Measurements from ENCODE around the gene PTOV1.
A peak's percentile ranks its signal among the peaks of the same experiment; 100 is the strongest.

Gene PTOV1

DNA sequence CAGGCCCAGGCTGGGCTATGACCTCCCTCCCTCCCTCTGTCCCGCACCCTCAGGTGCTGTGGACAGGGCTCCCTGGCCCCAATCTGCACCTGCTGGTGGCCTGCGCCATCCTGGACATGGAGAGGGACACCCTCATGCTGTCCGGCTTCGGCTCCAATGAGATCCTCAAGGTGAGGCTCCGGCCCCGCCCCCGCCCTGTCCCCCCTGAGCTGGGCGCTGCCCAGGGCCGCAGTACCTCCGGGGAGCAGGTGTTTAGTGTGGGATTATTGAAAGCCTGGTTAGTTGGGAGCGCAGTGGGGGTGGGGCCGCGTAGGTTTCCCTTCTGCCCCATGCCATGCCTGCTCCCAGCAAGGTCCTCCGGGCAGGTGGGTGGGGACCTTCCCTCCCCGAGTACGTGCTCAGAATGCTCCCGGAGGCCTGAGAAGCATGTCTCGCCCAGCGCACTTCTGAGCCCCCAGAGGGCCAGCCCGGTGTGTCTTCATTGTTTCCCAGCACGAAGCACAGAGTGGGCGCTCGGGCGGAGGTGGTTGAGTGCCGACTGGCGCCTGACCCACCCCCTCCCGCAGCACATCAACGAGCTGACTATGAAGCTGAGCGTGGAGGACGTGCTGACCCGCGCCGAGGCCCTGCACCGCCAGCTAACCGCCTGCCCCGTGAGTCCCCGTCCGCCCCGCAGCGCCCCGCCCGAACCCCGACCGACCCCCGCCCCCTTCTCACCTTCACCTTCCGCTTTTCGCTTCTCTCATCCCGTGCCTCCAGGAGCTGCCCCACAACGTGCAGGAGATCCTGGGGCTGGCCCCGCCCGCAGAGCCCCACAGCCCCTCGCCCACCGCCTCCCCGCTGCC lies 36.9 kb downstream of the PTOV1 start:
- TF ChIP-seq, protein P1, sequence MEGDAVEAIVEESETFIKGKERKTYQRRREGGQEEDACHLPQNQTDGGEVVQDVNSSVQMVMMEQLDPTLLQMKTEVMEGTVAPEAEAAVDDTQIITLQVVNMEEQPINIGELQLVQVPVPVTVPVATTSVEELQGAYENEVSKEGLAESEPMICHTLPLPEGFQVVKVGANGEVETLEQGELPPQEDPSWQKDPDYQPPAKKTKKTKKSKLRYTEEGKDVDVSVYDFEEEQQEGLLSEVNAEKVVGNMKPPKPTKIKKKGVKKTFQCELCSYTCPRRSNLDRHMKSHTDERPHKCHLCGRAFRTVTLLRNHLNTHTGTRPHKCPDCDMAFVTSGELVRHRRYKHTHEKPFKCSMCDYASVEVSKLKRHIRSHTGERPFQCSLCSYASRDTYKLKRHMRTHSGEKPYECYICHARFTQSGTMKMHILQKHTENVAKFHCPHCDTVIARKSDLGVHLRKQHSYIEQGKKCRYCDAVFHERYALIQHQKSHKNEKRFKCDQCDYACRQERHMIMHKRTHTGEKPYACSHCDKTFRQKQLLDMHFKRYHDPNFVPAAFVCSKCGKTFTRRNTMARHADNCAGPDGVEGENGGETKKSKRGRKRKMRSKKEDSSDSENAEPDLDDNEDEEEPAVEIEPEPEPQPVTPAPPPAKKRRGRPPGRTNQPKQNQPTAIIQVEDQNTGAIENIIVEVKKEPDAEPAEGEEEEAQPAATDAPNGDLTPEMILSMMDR (IDR thresholded peaks at IDR 0.05) = no peak
- no peak for TF ChIP-seq ZFX (IDR thresholded peaks at IDR 0.05; ENCODE audit: borderline replicate concordance)
- H3K27ac ChIP-seq = no peak overlapping the region

DNA sequence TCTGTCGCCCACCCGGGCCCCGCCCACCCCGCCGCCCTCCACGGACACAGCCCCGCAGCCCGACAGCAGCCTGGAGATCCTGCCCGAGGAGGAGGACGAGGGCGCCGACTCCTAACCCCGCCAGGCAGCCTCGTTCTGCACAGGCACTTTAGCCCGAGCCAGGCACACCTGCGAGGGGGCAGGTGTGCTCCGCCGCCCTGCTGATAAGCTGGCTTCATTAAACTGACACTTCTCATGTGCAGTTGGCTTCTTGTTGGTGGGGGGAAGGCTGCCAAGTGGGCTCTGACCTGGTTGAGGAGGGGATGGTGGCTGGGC lies 37.5 kb downstream of the PTOV1 start:
- TF ChIP-seq, protein P1 (IDR thresholded peaks at IDR 0.05) = no peak
- TF ChIP-seq ZFX (IDR thresholded peaks at IDR 0.05; ENCODE audit: borderline replicate concordance) = no peak
- H3K27ac ChIP-seq = no peak overlapping the region

DNA sequence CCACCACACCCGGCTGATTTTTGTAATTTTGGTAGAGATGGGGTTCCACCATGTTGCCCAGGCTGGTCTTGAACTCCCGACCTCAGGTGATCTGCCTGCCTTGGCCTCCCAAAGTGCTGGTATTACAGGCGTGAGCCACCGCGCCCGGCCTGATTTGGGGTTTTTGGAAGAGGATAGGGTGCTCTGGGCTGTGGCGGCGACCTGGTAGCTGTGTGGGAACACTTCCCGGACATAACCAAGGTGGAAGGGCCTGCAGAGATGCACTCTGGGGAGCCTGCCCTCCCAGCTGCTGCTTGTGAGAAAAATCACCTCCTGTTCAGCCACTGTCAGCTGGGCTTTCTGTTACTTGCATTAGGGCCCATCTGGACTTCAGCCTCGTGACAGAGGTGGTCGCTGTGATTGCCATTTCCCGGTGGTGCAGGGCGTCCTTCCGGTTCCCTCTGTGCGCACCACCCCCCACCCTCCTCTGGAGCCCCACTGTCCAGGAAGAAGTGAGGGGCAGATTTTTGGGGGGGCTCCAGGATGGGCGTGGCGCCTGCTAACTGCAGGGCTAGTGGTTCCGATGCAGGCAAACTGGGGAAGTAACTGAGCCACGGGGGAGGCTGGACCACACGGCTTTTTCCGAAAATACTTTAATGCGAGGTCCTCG lies 38.2 kb downstream of the PTOV1 start:
- no peak for TF ChIP-seq ZFX (IDR thresholded peaks at IDR 0.05; ENCODE audit: borderline replicate concordance)
- TF ChIP-seq, protein P1 (IDR thresholded peaks at IDR 0.05) = no peak
- peak overlapping the region; percentile 89 for H3K27ac ChIP-seq

DNA sequence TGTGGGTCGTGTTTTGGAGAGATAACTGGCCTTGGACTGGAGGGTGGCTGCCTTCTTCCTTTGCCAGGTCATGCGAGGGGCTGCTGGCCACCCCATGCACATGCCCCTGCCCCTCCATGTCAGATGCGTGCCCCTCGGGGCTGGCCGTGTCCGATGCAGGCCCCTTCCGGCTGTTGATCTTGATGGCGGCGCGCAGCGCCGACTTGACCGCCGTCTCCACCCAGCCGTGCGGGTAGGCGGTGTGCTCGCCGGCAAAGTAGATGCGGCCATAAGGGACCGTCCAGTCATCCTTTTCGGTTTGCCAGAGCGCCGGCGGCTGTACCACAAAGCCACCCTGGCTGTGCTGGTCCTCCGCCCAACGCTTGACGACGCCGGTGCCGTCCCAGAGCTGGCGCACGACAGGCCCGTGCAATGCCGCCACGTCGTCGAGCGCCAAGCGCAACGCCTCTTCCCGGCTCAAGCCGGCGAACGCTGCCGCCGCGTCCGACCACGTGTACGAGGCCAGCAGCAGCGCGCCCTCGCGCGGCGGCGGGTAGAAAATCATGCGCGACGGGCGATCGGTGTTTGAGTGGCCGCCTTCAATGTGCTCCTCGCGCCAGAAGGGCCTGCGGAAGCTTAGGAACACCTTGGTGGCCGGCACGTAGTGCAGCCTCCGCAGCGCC lies 38.9 kb downstream of the PTOV1 start:
- TF ChIP-seq ZFX (IDR thresholded peaks at IDR 0.05; ENCODE audit: borderline replicate concordance) = no peak
- TF ChIP-seq, protein P1 (IDR thresholded peaks at IDR 0.05) = peak; percentile 97
- peak overlapping the region; percentile 89 for H3K27ac ChIP-seq

DNA sequence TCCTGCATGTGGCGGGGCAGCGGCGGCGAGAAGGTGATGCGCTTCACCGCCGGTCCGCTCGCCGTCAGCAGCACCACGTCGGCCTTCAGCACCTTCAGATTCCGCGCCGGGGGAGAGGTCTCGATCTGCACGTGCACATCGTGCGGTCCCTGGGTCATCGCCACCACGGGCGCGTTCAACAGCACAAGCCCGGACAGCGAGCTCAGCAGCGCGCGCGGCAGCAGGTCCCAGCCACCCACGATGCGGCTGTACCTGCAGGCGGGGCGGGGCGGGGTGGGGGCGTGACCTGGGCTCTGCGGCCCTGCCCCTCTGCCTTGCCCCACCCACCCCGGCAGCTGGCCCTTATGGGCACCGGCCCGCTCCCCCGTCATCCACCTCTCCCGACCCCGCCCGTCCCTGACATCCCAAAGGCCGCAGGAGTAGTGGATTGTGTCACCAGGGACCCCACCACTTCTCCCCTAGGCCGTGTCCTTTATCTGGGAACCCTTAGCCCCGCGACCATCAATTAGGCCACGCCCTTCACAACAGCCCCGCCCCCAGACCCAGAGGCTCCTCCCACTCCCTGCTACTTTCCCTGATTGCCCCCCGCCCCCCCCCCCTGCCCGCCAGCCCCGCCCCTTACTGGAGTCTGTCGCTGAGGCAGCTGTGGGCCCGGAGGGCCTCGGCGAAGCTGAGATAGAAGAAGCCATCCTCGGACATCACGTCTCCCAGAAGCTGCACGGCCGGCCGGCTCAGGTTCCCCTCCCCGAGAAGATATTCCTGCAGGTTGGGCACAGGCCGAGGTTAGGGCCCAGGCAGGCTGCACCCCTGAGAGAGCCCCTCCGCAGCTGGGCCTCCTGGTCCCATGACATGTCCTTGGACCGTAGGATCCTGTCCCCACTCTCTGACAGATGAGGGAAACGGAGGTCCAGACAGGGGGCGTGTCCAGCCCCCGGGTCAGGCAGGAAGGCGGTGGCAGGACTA lies 39.7 kb downstream of the PTOV1 start:
- TF ChIP-seq, protein P1 (IDR thresholded peaks at IDR 0.05) = peak; percentile 78
- TF ChIP-seq ZFX (IDR thresholded peaks at IDR 0.05; ENCODE audit: borderline replicate concordance) = no peak
- peak overlapping the region; percentile 89 for H3K27ac ChIP-seq

DNA sequence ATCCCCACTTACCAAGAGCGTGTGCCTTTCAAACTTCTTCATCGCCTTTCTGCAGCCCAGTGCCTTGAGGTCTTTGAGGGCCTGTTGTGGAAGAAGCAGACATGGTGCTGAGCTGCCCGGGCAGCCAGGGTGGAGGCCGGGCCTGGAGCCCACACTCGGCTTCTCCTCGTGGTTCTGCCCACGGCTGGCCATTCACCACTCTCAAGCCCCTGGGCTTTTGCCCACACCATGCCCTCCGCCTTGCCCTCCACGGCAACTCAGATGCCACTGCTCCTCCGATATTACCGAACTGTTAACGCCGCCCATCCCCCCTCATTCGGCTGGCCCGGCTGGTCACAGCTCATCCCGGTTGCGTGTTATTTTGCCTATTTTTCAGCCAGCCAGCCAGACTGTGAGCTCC lies 40.4 kb downstream of the PTOV1 start:
- no peak overlapping the region for H3K27ac ChIP-seq
- TF ChIP-seq, protein P1 (IDR thresholded peaks at IDR 0.05) = no peak
- no peak for TF ChIP-seq ZFX (IDR thresholded peaks at IDR 0.05; ENCODE audit: borderline replicate concordance)

All from 22Rv1 (cell line).